ENCODE results near the gene MBTPS1. TPM values are rescaled to one million over a fixed set of nuclear protein-coding genes. Genes with fewer than 3 reads are reported as not detected.

Gene MBTPS1
- polyA plus RNA-seq, 3 donors: 26.4 to 73.8 (median 28.0) TPM

DNA sequence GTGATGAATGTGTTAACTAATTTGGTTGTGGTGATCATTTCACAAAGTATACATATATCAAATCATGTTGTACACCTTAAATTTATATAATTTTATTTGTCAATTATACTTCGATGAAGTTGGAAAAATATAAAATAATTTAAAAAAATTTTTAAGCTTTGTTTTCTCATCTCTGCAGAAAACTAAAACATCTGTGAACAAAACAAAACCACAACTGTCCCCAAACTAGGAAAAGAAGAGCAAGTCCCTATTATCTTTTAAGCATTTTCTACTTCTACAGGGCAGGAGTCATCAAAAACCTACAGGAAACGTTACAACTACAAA lies 21.7 kb upstream of the MBTPS1 start:
- no peak overlapping the region for H3K4me3 Mint-ChIP-seq

DNA sequence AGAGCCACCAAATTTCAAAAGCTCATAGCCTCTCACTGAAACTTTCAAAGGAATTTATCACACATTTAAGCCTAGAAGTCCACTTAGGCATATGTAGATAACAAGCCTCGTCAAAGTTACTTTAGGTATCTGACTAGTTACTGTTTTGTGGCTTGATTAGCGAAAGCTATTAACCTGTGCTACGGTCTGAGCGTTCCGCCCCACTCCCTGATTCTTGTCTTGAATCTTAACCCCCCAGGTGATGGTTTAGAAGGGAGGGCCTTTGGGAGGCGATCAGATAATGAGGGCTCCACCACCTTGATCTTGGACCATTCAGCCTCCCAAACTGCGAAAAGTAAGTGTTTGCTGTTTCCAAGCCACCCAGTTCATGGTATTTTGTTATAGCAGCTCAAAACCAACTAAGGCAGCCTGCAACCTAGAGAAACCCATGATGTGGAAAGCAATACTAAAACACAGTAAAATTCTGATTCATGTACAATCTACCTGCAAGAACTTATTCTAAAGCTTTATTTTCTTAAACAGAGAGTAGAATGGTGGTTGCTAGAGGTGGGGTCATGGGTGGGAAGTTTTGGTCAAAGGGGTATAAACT lies 21.1 kb upstream of the MBTPS1 start:
- Histone ChIP-seq H3K27me3 (ENCODE audit: control insufficient read depth in 2 of 2, insufficient read depth in 2 of 2, low read length in 2 of 2) (no peaks in the 10 kb centered on the region), H3K36me3 (replicated peaks in 1 of 2; ENCODE audit: control insufficient read depth in 1 of 2, insufficient read depth in 2 of 2, low read length in 2 of 2) (no peaks in the 10 kb centered on the region), H3K4me2 (replicated peaks; ENCODE audit: extremely low read depth, low read length, poor library complexity, severe bottlenecking) (no peak overlapping the region), H3K9ac (ENCODE audit: insufficient read depth, low read length, poor library complexity, severe bottlenecking) (no peak overlapping the region), H3K79me2 (ENCODE audit: insufficient read depth, low read length) (peaks cover 29% of the 10 kb centered on the region), H3K9me3 (replicated peaks in 1 of 2; ENCODE audit: control insufficient read depth in 1 of 2, insufficient read depth in 1 of 2, low read length in 2 of 2) (no peaks in the 10 kb centered on the region), H3K4me3 (replicated peaks in 1 of 3; ENCODE audit: low read depth in 2 of 3, low read length in 3 of 3) (no peak overlapping the region), H3K4me1 (ENCODE audit: control insufficient read depth in 1 of 2, insufficient read depth in 2 of 2, low read length in 2 of 2) (no peaks in the 10 kb centered on the region), H3K27ac (ENCODE audit: low read depth in 1 of 2, low read length in 2 of 2) (no peak overlapping the region), H4K20me1 (ENCODE audit: insufficient read depth, low read length) (peaks cover 5% of the 10 kb centered on the region), H2AFZ (ENCODE audit: insufficient read depth, low read depth, low read length, poor library complexity, severe bottlenecking) (no peak overlapping the region)
- no peak for DNase-seq
- H3K36me3 Mint-ChIP-seq: peaks cover 16 to 17% of the 10 kb centered on the region in 2 donors
- no peak overlapping the region for H3K4me3 Mint-ChIP-seq
- 100% methylated on average over 1 of the region's 7 CpGs for WGBS (ENCODE audit: insufficient coverage)
- H3K4me1 Mint-ChIP-seq: peaks cover 4% of the 10 kb centered on the region
- peaks cover 0 to 2% (median 0%) of the 10 kb centered on the region in 3 donors for H3K27me3 Mint-ChIP-seq (ENCODE audit: low read depth in 3 of 3)
- H3K27ac Mint-ChIP-seq: peak overlapping the region in 1 of 7 donors; percentile 24
- no peak for TF ChIP-seq CTCF (IDR thresholded peaks at IDR 0.05)
- peaks cover 0 to 2% (median 0%) of the 10 kb centered on the region in 7 donors for H3K9me3 Mint-ChIP-seq
- intact Hi-C loops (cut with micrococcal nuclease): no loop called here

More for the DNA sequence above, 21.7 kb upstream of the MBTPS1 start:
- peaks cover 4% of the 10 kb centered on the region for H3K4me1 Mint-ChIP-seq
- Histone ChIP-seq H3K79me2 (ENCODE audit: insufficient read depth, low read length) (peaks cover 35% of the 10 kb centered on the region), H3K27ac (ENCODE audit: low read depth in 1 of 2, low read length in 2 of 2) (no peak overlapping the region), H3K27me3 (ENCODE audit: control insufficient read depth in 2 of 2, insufficient read depth in 2 of 2, low read length in 2 of 2) (no peaks in the 10 kb centered on the region), H3K9me3 (replicated peaks in 1 of 2; ENCODE audit: control insufficient read depth in 1 of 2, insufficient read depth in 1 of 2, low read length in 2 of 2) (no peaks in the 10 kb centered on the region), H3K9ac (ENCODE audit: insufficient read depth, low read length, poor library complexity, severe bottlenecking) (no peak overlapping the region), H4K20me1 (ENCODE audit: insufficient read depth, low read length) (peaks cover 5% of the 10 kb centered on the region), H3K36me3 (replicated peaks in 1 of 2; ENCODE audit: control insufficient read depth in 1 of 2, insufficient read depth in 2 of 2, low read length in 2 of 2) (no peaks in the 10 kb centered on the region), H3K4me3 (replicated peaks in 1 of 3; ENCODE audit: low read depth in 2 of 3, low read length in 3 of 3) (no peak overlapping the region), H3K4me2 (replicated peaks; ENCODE audit: extremely low read depth, low read length, poor library complexity, severe bottlenecking) (no peak overlapping the region), H2AFZ (ENCODE audit: insufficient read depth, low read depth, low read length, poor library complexity, severe bottlenecking) (no peak overlapping the region), H3K4me1 (ENCODE audit: control insufficient read depth in 1 of 2, insufficient read depth in 2 of 2, low read length in 2 of 2) (no peaks in the 10 kb centered on the region)
- TF ChIP-seq CTCF (IDR thresholded peaks at IDR 0.05): no peak
- intact Hi-C loops (cut with micrococcal nuclease): no loop called here
- peaks cover 0 to 2% (median 0%) of the 10 kb centered on the region in 7 donors for H3K9me3 Mint-ChIP-seq
- WGBS (ENCODE audit: insufficient coverage): no CpG with 5 or more reads among the region's 2 CpGs
- H3K27me3 Mint-ChIP-seq (ENCODE audit: low read depth in 3 of 3): peaks cover 0 to 2% (median 0%) of the 10 kb centered on the region in 3 donors
- H3K36me3 Mint-ChIP-seq: peaks cover 16 to 18% of the 10 kb centered on the region in 2 donors
- no peak overlapping the region for H3K27ac Mint-ChIP-seq
- DNase-seq: no peak

All from CD14-positive monocyte (primary cell).